HPDE6-E6E7 (cell line): ENCODE measurements around the gene ADGRA1.
"Not testable (repeated sequence)": the region's sequence is repeated elsewhere in the genome, so short reads cannot be mapped to it uniquely, and the experiment has no call there.

Source experiments
- DNase-seq: peaks from one replicate; pipeline ENCODE4 v3.0.0; 2011; ENCODE audit warnings: missing footprints; ENCODE audit errors: extremely low spot score

The ADGRA1 gene

GRCh38 chr10:133142523-133143199 is 54.9 kb downstream of the ADGRA1 start:
- no peak for DNase-seq

GRCh38 chr10:133143200-133143533 is 55.4 kb downstream of the ADGRA1 start:
- no peak for DNase-seq

GRCh38 chr10:133143546-133143945 is 55.8 kb downstream of the ADGRA1 start:
- no peak for DNase-seq

- no peak for DNase-seq
Observed at GRCh38 chr10:133144771-133145170, 57.0 kb downstream of the ADGRA1 start.

GRCh38 chr10:133150226-133150625 is 62.5 kb downstream of the ADGRA1 start:
- DNase-seq = no peak

GRCh38 chr10:133150656-133151055 is 62.9 kb downstream of the ADGRA1 start:
- DNase-seq = no peak

GRCh38 chr10:133151071-133151470 is 63.3 kb downstream of the ADGRA1 start:
- not testable (repeated sequence) for DNase-seq

GRCh38 chr10:133151543-133151972 is 63.8 kb downstream of the ADGRA1 start:
- DNase-seq = no peak

- no peak for DNase-seq
Observed at GRCh38 chr10:133154411-133154810, 66.7 kb downstream of the ADGRA1 start.

GRCh38 chr10:133154996-133155778 is 67.5 kb downstream of the ADGRA1 start:
- DNase-seq = no peak

GRCh38 chr10:133156674-133157579 is 69.2 kb downstream of the ADGRA1 start:
- no peak for DNase-seq

GRCh38 chr10:133157662-133158436 is 70.1 kb downstream of the ADGRA1 start:
- no peak for DNase-seq

- DNase-seq = no peak
Observed at GRCh38 chr10:133158437-133158755, 70.7 kb downstream of the ADGRA1 start.

- DNase-seq = no peak
Observed at GRCh38 chr10:133158756-133159610, 71.3 kb downstream of the ADGRA1 start.

- no peak for DNase-seq
Observed at GRCh38 chr10:133159611-133159949, 71.9 kb downstream of the ADGRA1 start.

GRCh38 chr10:133159950-133160825 is 72.5 kb downstream of the ADGRA1 start, which contains the start of gene KNDC1:
Gene KNDC1 (plus strand): TSS chr10:133160219. CDS start chr10:133160468, 249 bp downstream.
- DNase-seq = no peak

GRCh38 chr10:133160826-133161471 is 73.2 kb downstream of the ADGRA1 start:
- DNase-seq = no peak

- DNase-seq = no peak
Observed at GRCh38 chr10:133161486-133162109, 73.9 kb downstream of the ADGRA1 start.
